Panc1 (cell line): ENCODE results near the gene NPC1L1.

Experiments
- POLR2AphosphoS5 ChIP-seq: IDR thresholded peaks from 2 replicates; pipeline ENCODE4 v1.6.1; 2012; ENCODE audit warnings: mild to moderate bottlenecking, low read depth, low read length, moderate library complexity
- SIN3A ChIP-seq: IDR thresholded peaks from 2 replicates; pipeline ENCODE4 v1.6.1; 2012; ENCODE audit warnings: low read depth, mild to moderate bottlenecking, low read length, moderate library complexity, borderline replicate concordance; ENCODE audit not compliant: insufficient read depth
- TF ChIP-seq, protein P1 (sequence below): fragments of 450-650 bp; IDR thresholded peaks from 2 replicates; pipeline ENCODE4 v1.5.1; 2017; ENCODE audit warnings: mild to moderate bottlenecking
- TF ChIP-seq, protein P2 (sequence below), 2 experiments: IDR thresholded peaks; 2 replicates each; pipeline ENCODE4 v1.6.1; 2011 to 2012; ENCODE audit warnings: low read depth in 2 of 2, control low read depth in 1 of 2, low read length in 1 of 2, mild to moderate bottlenecking in 1 of 2, moderate library complexity in 1 of 2; ENCODE audit not compliant: insufficient read depth in 1 of 2

DNA sequence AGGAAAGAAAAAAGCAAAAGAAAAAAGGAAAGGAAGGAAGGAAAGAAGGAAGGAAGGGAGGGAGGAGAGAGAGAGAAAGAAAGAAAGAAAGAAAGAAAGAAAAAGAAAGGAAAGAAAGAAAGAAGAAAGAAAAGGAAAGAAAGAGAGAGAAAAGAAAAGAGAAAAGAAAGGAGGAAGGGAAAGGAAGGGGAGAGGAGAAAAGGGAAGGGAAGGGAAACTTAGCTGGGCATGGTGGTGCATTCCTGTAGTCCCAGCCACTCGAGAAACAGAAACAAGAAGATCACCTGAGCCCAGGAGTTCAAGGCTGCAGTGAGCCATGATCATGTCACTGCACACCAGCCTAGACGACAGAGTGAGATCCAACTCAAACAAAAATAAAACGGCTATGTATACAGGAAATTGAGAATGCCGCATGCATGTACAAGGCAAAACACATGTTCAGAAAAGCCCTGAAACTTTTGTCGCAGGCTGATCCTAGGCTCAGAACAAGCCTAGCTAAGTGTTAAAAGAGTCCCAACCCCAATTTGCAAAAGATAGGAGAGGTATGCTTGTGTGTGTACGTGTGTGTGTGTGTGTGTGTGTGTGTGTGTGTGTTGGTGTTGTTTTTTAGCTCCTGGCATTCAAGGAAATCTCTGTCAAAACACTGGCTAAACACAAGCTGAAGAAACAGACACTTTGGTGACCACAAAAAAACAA lies 6.6 kb upstream of the NPC1L1 start:
- TF ChIP-seq, protein P1, sequence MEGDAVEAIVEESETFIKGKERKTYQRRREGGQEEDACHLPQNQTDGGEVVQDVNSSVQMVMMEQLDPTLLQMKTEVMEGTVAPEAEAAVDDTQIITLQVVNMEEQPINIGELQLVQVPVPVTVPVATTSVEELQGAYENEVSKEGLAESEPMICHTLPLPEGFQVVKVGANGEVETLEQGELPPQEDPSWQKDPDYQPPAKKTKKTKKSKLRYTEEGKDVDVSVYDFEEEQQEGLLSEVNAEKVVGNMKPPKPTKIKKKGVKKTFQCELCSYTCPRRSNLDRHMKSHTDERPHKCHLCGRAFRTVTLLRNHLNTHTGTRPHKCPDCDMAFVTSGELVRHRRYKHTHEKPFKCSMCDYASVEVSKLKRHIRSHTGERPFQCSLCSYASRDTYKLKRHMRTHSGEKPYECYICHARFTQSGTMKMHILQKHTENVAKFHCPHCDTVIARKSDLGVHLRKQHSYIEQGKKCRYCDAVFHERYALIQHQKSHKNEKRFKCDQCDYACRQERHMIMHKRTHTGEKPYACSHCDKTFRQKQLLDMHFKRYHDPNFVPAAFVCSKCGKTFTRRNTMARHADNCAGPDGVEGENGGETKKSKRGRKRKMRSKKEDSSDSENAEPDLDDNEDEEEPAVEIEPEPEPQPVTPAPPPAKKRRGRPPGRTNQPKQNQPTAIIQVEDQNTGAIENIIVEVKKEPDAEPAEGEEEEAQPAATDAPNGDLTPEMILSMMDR = no peak
- no peak for TF ChIP-seq POLR2AphosphoS5
- no peak for TF ChIP-seq SIN3A
- TF ChIP-seq, protein P2, sequence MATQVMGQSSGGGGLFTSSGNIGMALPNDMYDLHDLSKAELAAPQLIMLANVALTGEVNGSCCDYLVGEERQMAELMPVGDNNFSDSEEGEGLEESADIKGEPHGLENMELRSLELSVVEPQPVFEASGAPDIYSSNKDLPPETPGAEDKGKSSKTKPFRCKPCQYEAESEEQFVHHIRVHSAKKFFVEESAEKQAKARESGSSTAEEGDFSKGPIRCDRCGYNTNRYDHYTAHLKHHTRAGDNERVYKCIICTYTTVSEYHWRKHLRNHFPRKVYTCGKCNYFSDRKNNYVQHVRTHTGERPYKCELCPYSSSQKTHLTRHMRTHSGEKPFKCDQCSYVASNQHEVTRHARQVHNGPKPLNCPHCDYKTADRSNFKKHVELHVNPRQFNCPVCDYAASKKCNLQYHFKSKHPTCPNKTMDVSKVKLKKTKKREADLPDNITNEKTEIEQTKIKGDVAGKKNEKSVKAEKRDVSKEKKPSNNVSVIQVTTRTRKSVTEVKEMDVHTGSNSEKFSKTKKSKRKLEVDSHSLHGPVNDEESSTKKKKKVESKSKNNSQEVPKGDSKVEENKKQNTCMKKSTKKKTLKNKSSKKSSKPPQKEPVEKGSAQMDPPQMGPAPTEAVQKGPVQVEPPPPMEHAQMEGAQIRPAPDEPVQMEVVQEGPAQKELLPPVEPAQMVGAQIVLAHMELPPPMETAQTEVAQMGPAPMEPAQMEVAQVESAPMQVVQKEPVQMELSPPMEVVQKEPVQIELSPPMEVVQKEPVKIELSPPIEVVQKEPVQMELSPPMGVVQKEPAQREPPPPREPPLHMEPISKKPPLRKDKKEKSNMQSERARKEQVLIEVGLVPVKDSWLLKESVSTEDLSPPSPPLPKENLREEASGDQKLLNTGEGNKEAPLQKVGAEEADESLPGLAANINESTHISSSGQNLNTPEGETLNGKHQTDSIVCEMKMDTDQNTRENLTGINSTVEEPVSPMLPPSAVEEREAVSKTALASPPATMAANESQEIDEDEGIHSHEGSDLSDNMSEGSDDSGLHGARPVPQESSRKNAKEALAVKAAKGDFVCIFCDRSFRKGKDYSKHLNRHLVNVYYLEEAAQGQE (IDR thresholded peaks at IDR 0.05; ENCODE audit: insufficient read depth in 1 of 2, low read depth in 2 of 2, low read length in 1 of 2) = no peak
